ENCODE measurements around the gene TOMT. TPM values are rescaled to one million over a fixed set of nuclear protein-coding genes. Genes with fewer than 3 reads are reported as not detected.
"Not testable (repeated sequence)": the region's sequence is repeated elsewhere in the genome, so short reads cannot be mapped to it uniquely, and the experiment has no call there.

The TOMT gene

GRCh38 chr11:72144807-72145565 is 39.3 kb downstream of the TOMT start:
- H3K9ac ChIP-seq (ENCODE audit: low read depth, low read length), result peak overlapping the region; percentile 53
- H3K9me3 ChIP-seq (replicated peaks; ENCODE audit: low read length), result no peaks in the 10 kb centered on the region
- H3K4me1 ChIP-seq (ENCODE audit: control insufficient read depth, insufficient read depth, low read length), result peaks cover 36% of the 10 kb centered on the region
- H3K4me3 ChIP-seq (ENCODE audit: low read length), result no peak overlapping the region
- H3K4me2 ChIP-seq (ENCODE audit: low read length), result no peak overlapping the region
- no peaks in the 10 kb centered on the region for H3K27me3 ChIP-seq (ENCODE audit: control insufficient read depth, insufficient read depth, low read length)
- no peaks in the 10 kb centered on the region for H3K36me3 ChIP-seq (ENCODE audit: insufficient read depth, low read length)

- peaks cover 21% of the 10 kb centered on the region for H3K4me1 ChIP-seq (ENCODE audit: control insufficient read depth, insufficient read depth, low read length)
- no peaks in the 10 kb centered on the region for H3K9me3 ChIP-seq (replicated peaks; ENCODE audit: low read length)
- H3K36me3 ChIP-seq (ENCODE audit: insufficient read depth, low read length), result no peaks in the 10 kb centered on the region
- no peak overlapping the region for H3K4me3 ChIP-seq (ENCODE audit: low read length)
- no peak overlapping the region for H3K4me2 ChIP-seq (ENCODE audit: low read length)
- no peaks in the 10 kb centered on the region for H3K27me3 ChIP-seq (ENCODE audit: control insufficient read depth, insufficient read depth, low read length)
- no peak overlapping the region for H3K9ac ChIP-seq (ENCODE audit: low read depth, low read length)
These were observed 40.9 kb downstream of the TOMT start for GRCh38 chr11:72146625-72147024.

- no peaks in the 10 kb centered on the region for H3K36me3 ChIP-seq (ENCODE audit: insufficient read depth, low read length)
- H3K27me3 ChIP-seq (ENCODE audit: control insufficient read depth, insufficient read depth, low read length), result peaks cover 8% of the 10 kb centered on the region
- H3K9ac ChIP-seq (ENCODE audit: low read depth, low read length), result no peak overlapping the region
- H3K4me1 ChIP-seq (ENCODE audit: control insufficient read depth, insufficient read depth, low read length), result no peaks in the 10 kb centered on the region
- no peak overlapping the region for H3K4me2 ChIP-seq (ENCODE audit: low read length)
- H3K9me3 ChIP-seq (replicated peaks; ENCODE audit: low read length), result no peaks in the 10 kb centered on the region
- no peak overlapping the region for H3K4me3 ChIP-seq (ENCODE audit: low read length)
These were observed 45.2 kb downstream of the TOMT start for GRCh38 chr11:72150882-72151281.

GRCh38 chr11:72153874-72154273 is 48.1 kb downstream of the TOMT start:
- not testable (repeated sequence) for H3K4me3 ChIP-seq (ENCODE audit: low read length); H3K36me3 ChIP-seq (ENCODE audit: insufficient read depth, low read length); H3K9me3 ChIP-seq (replicated peaks; ENCODE audit: low read length); H3K4me1 ChIP-seq (ENCODE audit: control insufficient read depth, insufficient read depth, low read length); H3K9ac ChIP-seq (ENCODE audit: low read depth, low read length); H3K4me2 ChIP-seq (ENCODE audit: low read length)
- peaks cover 13% of the 10 kb centered on the region for H3K27me3 ChIP-seq (ENCODE audit: control insufficient read depth, insufficient read depth, low read length)

- Histone ChIP-seq H3K4me3 (ENCODE audit: low read length) (no peak overlapping the region), H3K9ac (ENCODE audit: low read depth, low read length) (no peak overlapping the region), H3K36me3 (ENCODE audit: insufficient read depth, low read length) (no peaks in the 10 kb centered on the region), H3K9me3 (replicated peaks; ENCODE audit: low read length) (no peaks in the 10 kb centered on the region), H3K4me1 (ENCODE audit: control insufficient read depth, insufficient read depth, low read length) (no peaks in the 10 kb centered on the region), H3K27me3 (ENCODE audit: control insufficient read depth, insufficient read depth, low read length) (peaks cover 23% of the 10 kb centered on the region), H3K4me2 (ENCODE audit: low read length) (no peak overlapping the region)
These were observed 49.1 kb downstream of the TOMT start for GRCh38 chr11:72154816-72155215.

GRCh38 chr11:72155751-72156150 is 50.0 kb downstream of the TOMT start:
- Histone ChIP-seq H3K9me3 (replicated peaks; ENCODE audit: low read length) (no peaks in the 10 kb centered on the region), H3K36me3 (ENCODE audit: insufficient read depth, low read length) (no peaks in the 10 kb centered on the region), H3K27me3 (ENCODE audit: control insufficient read depth, insufficient read depth, low read length) (peaks cover 25% of the 10 kb centered on the region), H3K4me3 (ENCODE audit: low read length) (no peak overlapping the region), H3K4me2 (ENCODE audit: low read length) (no peak overlapping the region), H3K4me1 (ENCODE audit: control insufficient read depth, insufficient read depth, low read length) (no peaks in the 10 kb centered on the region), H3K9ac (ENCODE audit: low read depth, low read length) (no peak overlapping the region)

GRCh38 chr11:72157131-72157530 is 51.4 kb downstream of the TOMT start:
- Histone ChIP-seq H3K4me2 (ENCODE audit: low read length) (no peak overlapping the region), H3K4me3 (ENCODE audit: low read length) (no peak overlapping the region), H3K9me3 (replicated peaks; ENCODE audit: low read length) (no peaks in the 10 kb centered on the region), H3K27me3 (ENCODE audit: control insufficient read depth, insufficient read depth, low read length) (peaks cover 34% of the 10 kb centered on the region), H3K9ac (ENCODE audit: low read depth, low read length) (no peak overlapping the region), H3K4me1 (ENCODE audit: control insufficient read depth, insufficient read depth, low read length) (no peaks in the 10 kb centered on the region), H3K36me3 (ENCODE audit: insufficient read depth, low read length) (no peaks in the 10 kb centered on the region)

Small RNA genes lying within 50 kb of the gene (small RNA-seq; reads per million reads assigned to genes)
- not detected for gene MIR3165

Data from skeletal muscle satellite cell (primary cell).